Activated CD8-positive, alpha-beta memory T cell treated with anti-CD3 and anti-CD28 coated beads, Interleukin-2, amount 50 U/mL, for 24 hours (primary cell): ENCODE measurements around the gene DIP2C.
"Not testable (repeated sequence)": the region's sequence is repeated elsewhere in the genome, so short reads cannot be mapped to it uniquely, and the experiment has no call there.

Experiments
- DNase-seq: peaks from one replicate; pipeline ENCODE4 v3.0.0-alpha.2; 2020; ENCODE audit errors: extremely low read depth

The DIP2C gene

DNA sequence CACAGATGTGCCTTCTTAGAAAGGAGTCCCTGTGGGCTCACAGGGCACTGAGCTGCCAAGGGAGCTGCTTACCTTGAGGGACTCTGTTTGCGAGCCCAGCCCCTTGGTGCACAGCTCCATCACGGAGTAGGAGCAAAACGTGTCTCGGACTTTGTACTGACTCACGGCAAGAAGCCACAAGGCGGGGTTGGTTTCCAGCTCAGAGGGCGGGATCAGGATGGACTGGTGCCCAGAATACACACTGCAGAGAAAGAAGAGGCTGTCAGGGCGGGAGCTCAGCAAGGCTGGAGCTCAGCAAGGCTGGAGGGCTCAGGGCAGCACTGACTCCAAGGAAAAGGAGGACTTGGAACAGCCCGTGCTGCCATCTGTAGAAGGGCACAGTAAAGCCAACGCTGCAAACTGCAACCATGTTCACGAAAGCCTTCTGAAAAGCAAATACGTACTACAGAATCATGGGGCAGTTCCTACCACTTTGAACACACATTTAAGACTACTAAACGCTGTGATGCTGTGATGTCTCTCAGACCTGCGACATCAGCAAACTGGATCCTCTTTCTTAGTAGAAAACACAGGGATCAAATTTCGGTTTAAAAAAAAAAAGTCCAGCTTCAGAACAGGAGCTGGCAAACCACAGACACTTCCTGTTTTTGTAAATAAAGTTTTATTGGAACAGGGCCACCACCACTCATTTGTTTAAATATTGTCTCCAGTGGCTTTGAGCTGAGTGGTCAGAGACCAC is 359.9 kb downstream of the DIP2C start:
- no peak for DNase-seq

DNA sequence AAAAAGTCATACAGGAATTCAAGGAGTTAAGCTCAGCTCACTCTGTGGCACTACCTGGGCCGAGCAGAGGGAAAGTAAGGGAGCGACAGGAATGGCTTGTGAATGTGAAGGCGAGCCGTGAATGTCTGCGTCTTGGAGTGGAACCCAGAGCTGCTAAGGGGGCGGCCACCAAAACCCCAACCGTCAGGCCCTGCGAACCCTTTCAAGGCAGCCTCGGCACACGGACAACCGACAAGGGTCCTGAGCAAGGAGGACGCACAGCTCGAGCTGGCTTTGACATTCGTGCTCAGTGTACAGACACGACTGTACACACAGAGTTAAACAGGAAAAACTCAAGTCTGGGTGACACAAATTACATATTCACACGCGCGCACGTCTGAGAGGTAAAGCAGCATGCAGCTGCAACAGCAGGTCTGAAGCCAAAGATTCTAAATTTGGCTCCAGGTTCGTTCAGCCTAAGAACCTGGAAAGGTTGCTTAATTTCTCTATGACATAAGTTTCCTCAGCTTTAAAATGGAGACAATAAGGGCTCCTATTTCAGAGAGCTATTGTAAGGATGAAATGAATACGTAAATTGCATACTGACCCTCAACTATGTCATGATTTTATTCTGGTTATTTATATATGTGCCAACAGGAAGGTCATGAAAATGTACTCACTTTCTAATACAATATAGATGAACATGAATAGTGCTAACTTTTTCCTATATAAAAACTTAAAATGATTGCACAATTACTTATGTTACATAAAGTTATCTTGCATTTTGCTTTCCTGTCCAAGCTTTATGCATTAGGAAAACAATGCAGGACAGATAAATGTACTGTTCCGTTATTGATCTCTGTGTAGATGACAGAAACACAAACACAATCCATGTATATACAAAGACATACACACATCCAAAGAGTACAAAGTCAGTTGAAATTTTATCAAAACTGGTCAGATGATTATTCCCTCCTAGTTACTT is 361.3 kb downstream of the DIP2C start:
- DNase-seq = no peak

DNA sequence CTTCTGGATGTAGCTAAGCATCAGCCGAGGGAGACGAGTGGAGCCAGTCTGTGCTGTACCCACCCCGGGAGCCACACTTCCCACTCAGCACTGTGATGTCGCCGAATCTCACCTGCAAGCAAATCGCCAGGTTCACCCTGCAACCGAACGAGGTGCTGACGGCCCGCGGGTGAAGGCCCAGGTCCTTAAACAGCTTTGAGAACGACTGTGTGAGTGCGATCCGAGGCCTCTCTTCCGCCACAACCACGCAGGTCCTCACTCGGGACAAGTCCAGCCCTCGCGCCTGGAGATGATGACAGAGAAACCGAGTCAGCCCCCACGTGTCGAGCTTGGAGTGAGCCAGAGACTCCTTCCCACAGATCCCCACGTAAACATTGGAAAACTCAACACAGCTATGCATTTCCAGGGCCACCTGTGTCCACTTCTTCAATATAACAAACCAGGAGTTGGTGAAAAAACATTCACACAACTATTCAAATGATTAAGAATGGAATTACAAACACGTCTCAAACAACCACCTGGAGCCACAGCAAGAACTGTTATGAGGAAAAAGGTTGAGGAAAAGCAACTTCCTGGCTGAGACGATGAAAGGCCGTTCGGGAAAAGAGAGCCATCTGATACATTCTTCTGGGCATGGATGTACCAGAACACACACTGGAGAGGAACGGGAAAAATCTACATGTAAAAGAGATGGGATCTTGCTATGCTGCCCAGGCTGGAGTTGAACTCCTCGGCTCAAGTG is 362.4 kb downstream of the DIP2C start:
- DNase-seq = no peak

DNA sequence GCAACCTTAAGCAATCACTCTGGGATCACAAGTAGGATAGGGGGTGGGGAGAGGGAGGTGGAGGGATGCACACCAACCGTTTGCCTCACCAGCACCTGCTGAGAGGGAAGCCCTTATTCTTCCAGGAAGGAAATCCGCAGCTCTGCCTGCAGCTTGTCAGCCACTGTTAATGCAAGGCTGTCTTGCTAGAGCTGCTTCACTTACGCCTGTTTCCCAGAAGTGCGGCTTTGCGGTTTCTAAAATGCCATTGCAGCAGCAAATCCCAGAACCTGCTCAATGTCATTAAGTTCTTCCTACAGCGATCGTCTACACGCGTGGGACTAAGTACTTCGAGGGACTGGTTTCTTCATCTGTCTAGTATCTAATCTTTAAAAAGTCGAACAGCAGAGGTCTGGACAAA is 363.1 kb downstream of the DIP2C start:
- no peak for DNase-seq

DNA sequence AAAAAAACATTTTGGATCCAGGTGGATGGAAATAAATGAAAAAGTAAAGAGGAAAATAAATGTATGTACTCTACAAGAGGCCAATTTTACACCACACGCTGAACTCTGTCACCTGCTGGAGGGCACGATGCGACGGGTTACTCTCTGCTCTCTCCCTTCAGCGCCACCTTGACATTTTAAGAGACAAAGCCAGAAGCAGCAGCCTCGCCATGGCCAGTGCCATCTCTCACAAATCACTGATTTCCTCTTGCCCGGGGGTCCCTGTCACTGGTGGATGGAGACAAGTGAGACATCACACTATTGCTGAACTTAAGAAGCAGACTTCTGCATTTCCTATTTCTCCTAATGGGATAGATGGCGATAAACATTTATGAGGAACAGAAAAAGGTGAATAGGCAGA is 364.2 kb downstream of the DIP2C start:
- no peak for DNase-seq

DNA sequence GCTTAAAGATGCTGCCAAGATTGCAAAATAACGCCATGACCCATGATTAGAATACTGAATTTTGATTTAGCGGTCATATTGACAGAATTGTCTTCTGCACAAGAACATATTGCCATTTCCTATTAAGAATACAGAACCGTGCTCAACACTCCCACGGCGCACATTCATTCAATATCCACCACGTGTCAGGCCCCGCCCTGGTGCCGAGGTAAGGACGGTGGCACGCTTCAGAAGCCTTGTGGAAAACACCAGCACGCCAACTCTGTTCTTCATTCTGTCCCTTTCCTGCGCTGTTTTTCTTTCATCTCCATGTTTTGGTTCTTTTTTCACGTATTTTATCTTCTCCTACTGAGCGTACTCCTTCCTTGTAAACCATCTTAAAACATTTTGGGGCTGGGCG is 364.9 kb downstream of the DIP2C start:
- no peak for DNase-seq

DNA sequence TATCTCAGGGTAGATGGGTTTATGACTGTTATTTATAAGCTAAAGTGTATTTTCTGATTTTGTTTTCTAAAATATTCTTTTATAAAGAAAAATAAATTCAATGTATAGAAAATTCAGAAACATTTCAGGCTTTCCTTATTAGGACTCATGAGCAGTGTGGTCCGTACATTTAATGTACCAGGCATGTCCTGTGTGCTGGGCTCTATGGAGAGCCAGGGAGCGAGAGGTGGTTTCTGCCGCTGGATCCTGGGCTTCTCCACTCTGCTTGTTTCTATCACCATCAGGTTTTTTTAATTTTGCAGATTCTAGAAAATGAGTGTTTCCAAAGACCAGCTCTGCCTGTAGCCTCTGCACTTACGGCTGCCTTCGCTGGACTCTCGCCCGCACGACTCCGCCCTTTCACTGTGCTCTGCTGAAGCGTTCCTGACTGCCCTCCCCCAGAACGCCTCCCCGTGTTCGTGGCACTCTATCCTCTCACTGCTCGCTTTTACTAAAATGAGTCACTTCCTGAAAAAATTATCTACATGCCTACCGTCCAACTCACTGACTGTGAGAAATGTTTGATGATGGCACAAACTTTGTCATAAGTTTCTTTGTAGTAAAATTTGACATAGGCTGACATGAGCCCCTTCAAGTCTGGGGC is 365.7 kb downstream of the DIP2C start:
- DNase-seq = no peak

DNA sequence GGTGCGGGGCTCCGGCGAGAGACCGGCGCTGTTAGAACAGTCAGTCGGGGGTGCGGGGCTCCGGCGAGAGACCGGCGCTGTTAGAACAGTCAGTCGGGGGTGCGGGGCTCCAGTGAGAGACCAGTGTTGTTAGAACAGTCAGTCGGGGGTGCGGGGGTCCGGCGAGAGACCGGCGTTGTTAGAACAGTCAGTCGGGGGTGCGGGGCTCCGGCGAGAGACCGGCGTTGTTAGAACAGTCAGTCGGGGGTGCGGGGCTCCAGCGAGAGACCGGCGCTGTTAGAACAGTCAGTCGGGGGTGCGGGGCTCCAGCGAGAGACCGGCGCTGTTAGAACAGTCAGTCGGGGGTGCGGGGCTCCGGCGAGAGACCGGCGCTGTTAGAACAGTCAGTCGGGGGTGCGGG is 366.4 kb downstream of the DIP2C start:
- not testable (repeated sequence) for DNase-seq

DNA sequence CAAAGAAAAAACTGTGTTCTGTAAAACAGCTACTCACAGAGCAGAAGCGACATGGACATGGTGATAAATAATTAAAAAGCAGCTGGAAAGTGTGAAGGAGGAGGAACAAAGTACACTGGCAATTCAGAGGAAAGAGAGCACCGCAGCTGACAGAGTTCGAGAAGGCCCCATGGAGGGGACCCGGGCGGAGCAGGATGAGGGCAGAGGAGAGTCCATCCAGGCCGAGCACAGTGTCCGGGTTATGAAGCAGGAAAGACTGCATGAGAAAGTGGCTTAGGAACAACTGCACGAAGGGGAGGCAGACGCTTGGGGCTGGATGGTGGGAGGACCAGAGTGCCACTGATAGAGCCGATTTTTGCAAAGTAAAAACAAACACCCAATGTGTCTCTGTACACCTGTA is 368.7 kb downstream of the DIP2C start:
- no peak for DNase-seq

DNA sequence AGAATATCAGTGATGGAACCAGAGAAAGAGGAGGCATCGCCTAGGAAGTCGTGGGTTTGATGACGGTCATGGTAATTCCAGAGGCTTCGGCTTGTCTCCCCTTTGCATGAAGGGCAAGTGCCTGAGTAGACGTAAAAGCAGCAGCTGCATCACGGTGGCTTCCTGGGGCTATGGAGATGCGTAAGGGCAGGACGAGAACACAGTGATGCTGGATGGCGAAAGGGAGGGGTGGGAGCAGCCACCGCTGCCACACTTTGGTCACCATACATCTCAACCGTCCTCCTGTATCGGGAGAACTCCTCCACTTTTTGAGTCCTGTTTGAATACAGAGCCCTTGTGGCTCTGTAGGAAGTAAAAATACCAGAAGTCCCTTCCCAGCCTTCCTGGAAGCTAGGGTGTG is 371.5 kb downstream of the DIP2C start:
- no peak for DNase-seq

DNA sequence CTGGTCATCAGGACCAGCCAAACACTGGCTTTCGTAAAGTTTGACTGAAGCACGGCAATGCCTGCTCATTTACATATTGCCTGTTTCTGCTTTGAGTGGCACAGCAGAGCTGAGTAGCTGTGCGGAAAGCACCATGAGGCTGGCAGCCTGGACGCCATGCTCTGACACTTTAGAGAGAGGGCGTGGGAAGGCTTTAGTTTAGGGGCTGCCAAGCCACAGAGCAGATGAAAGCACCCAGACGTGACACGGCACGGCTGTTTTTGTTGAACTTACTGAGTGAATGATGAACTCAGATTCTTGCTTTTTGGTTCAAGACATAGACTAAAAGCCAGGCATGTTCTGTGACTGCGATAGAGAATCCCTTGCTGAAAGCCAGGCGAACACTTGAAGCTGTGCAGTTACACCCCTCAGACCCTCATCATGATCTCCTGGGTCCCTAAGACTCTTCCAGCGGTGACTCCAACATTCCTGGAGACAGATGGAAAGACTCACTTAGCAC is 372.1 kb downstream of the DIP2C start:
- DNase-seq = no peak

DNA sequence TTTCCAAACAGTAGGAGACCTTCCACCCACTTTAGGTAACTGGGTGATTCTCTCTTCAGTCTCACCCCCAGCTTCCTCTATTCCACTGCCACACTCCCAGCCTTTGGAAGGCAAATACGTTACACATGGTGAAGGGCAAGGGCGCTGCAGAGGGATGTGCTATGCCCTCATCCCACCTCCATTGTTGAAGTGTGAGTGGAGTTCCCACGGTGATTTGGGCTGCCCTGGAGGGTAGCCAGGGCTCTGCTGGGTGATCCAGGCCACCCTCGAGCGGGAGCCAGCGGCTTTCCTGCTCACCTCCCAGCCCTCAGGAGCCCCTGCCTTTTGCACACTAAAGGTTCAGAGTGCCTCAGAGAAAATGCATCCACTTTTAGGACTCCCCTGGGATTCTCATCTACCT is 373.1 kb downstream of the DIP2C start:
- no peak for DNase-seq

DNA sequence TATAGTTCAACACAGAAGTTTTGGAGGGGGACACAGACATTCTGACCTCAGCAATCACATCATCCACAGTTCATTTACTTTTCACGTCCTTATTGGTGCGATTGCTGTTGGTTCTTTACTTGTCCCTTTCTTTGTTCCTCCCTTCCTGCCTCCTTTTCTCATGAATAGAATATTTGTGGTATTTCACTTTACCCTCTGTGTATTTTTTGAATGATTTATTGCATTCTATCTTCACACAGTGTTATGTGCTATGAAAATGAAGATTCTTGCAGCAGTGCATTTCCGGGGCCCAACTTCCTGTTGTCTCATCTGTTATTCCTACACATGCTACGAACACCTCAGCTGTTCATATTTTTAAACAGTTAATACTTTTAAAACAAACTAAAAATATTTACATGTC is 374.6 kb downstream of the DIP2C start:
- DNase-seq = no peak

DNA sequence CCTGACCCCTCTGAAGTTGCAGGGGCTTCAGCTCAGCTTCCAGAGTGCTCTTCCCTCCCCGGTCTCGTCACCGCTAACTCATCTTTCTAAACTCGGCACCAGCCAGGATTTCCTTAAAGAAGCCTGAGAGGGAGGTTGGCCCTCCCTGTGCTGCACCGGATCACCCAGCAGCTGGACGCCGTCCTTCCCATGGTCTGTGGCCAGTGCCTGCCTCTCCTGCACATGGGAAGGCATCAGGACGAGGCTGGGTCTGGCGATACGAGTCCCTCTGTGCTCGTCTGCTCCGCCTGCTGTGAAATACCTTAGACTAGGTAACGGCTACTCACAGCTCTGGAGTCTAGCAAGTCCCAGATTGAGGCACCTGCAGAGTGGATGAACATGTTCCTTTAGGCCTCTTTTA is 375.1 kb downstream of the DIP2C start:
- DNase-seq = no peak

DNA sequence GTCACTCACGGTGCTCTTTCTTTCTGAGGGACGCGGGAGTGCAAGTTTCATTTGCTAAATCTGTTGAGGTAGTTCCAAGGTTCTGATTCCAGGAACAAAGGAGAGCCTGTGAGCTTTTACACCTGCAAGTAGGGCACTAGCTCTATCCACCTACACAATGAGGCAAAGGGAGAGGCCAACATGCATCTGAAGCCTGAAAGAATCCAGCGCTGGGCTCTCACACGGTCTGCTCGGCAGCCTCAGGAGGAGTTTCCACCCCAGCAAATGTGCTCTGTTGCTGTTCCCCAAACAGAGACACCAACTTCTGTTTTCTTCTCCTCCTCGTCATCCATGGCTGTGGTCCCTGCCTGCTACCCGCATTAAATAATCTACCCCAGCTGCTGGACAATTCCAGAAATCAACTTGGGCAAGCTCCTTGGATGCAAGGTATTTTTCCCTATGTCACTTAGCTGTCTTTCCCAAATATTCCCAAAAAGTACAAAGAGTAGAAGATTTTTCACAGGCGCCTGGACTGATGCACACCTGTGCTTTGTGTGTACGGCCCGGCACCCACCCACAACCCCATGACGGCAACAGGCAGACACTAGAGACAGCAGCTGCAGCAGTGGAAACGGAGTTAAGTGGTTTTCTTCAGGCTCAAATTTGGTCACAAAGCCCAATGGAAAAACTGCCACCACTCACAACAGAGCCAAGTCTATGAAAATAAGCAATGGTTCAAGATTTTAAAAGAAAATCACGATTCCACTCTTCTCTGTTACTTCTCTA is 377.4 kb downstream of the DIP2C start:
- no peak for DNase-seq

DNA sequence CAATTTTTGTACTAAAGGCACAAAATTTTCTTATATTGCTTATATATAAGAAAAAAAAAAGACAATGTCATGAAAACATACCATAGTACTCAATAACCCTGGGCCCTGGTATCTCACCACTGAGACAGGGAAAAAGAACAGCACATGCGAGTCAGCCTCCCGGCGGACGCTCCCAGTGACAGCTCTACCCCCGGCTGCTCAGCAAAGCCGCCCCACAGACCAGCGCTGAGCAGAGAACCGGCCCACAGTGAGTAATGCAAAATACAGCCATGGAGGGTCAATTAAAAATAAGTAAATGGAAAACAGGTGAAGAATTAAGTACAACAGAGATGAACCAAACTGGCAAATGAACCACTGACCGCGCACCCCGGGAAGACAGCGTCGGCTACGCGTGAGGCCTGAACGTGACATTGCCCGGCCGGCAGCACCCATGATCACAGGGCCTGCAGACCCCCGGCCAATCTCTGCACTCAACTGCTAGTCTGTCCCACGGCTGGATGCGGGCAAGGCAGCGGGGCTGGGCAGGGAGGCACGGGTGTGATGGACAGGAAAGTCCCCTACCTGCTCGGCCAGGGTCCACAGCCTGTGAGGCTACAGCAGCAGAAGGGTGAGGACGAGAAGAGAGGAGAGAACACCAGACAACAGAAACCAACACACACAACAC is 378.4 kb downstream of the DIP2C start:
- DNase-seq = no peak

DNA sequence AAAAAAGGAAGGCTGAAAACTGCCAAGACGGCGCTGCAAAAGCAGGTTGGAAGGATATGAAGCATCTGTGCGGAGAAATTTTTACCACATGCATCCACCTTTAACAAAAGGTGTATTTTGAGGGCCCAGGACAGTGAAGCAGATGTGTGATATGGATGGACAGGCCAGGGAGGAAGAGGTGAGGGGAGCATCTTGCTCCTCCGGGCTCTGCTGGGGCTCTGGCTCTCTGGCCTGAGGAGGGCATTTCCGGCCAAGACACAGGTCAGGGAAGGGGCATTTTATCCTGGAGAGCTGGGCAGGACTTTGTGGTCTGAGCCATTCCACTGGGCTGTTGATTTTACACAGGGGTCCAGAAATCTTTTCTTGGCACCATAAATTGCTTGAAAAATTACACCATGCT is 379.1 kb downstream of the DIP2C start:
- no peak for DNase-seq

DNA sequence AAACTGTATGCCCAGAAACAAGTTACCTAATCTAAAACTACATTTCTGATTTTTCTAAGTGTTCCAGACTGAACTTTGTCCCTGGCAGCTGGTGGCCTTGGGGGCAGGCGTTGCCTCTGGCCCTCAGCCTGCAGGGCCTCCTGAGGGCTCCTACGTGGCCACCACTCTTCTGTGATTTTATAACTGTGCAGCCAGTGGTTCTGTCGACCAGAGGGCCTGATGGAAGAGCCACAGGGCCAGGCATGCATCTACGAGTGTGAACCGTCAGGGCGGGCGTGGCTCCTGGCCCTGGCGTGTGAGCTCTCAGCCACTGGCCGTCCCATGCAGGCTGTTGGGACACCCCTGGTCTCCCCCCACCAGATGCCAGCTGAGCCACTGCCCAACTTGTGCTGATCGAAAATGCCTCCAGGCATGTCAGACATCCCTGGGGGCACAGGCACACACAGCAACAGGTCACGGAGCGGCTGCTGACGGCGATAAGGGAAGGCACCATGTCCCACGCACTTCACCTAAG is 380.8 kb downstream of the DIP2C start:
- DNase-seq = no peak

DNA sequence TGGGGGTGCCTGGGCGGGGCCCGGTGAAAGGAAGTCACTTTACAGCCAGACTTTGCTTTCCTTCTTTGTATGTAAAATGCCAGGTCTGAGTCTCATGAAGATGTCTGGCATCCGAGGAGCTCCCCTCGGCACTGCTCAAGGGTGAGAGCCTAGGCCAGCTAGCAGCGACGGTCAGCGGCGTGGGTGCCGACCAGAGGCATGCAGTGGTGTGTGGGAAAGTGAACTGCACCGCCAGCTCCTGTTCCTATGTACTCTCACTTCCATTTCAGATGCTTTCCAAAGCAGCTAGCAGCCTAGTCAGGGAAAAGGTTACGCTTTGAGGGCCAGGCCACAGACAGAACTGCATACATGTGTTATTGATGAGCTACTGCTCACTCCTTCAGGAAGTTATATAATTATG is 381.4 kb downstream of the DIP2C start:
- DNase-seq = no peak

DNA sequence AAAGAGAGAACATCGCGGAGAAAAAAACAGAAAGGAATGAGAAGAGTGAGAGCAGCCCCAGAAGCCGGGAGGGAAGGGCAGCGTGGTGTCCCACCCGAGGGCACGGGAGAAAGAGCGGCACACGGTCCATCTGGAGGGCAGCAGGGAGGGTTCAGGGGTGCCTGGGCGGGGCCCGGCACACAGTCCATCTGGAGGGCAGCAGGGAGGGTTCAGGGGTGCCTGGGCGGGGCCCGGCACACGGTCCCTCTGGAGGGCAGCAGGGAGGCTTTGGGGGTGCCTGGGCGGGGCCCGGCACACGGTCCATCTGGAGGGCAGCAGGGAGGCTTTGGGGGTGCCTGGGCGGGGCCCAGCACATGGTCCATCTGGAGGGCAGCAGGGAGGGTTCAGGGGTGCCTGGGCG is 381.8 kb downstream of the DIP2C start:
- no peak for DNase-seq
